ENCODE results near the gene BCL2L1.

The BCL2L1 gene

GRCh38 chr20:31691646-31692275, 30.9 kb downstream of the BCL2L1 start:
- DNase-seq = no peak

GRCh38 chr20:31690124-31690666, 32.5 kb downstream of the BCL2L1 start:
- DNase-seq = no peak

- DNase-seq = no peak
Measured at GRCh38 chr20:31689141-31689540, 33.5 kb downstream of the BCL2L1 start.

GRCh38 chr20:31687777-31688176, 34.9 kb downstream of the BCL2L1 start:
- DNase-seq = no peak

GRCh38 chr20:31685853-31686643, 36.6 kb downstream of the BCL2L1 start:
- no peak for DNase-seq

- DNase-seq = no peak
Measured at GRCh38 chr20:31684153-31685015, 38.3 kb downstream of the BCL2L1 start.

- no peak for DNase-seq
Measured at GRCh38 chr20:31682927-31683326, 39.7 kb downstream of the BCL2L1 start.

GRCh38 chr20:31682352-31682751, 40.3 kb downstream of the BCL2L1 start:
- DNase-seq = no peak

GRCh38 chr20:31681769-31682168, 40.9 kb downstream of the BCL2L1 start:
- DNase-seq = no peak

- no peak for DNase-seq
Measured at GRCh38 chr20:31681128-31681727, 41.4 kb downstream of the BCL2L1 start.

GRCh38 chr20:31680286-31681127, 42.2 kb downstream of the BCL2L1 start:
- DNase-seq = no peak

- no peak for DNase-seq
Measured at GRCh38 chr20:31679357-31680285, 43.0 kb downstream of the BCL2L1 start.

- DNase-seq = no peak
Measured at GRCh38 chr20:31678389-31679356, 44.0 kb downstream of the BCL2L1 start.

GRCh38 chr20:31677553-31678260, 45.0 kb downstream of the BCL2L1 start:
- no peak for DNase-seq

GRCh38 chr20:31676609-31676989, 46.1 kb downstream of the BCL2L1 start:
- DNase-seq = no peak

GRCh38 chr20:31675828-31676608, 46.6 kb downstream of the BCL2L1 start:
- no peak for DNase-seq

- no peak for DNase-seq
Measured at GRCh38 chr20:31674895-31675827, 47.5 kb downstream of the BCL2L1 start.

Measured in amniotic stem cell (primary cell).